Measurements from ENCODE around the gene SH3RF2. TPM values are rescaled to one million over a fixed set of nuclear protein-coding genes. Genes with fewer than 3 reads are reported as not detected.

SH3RF2 gene
- total and polyA plus RNA-seq, 2 donors (not counting 3 experiments of a cell fraction or from before 2014, with no cell fraction given): 0.54 to 0.84 TPM

DNA sequence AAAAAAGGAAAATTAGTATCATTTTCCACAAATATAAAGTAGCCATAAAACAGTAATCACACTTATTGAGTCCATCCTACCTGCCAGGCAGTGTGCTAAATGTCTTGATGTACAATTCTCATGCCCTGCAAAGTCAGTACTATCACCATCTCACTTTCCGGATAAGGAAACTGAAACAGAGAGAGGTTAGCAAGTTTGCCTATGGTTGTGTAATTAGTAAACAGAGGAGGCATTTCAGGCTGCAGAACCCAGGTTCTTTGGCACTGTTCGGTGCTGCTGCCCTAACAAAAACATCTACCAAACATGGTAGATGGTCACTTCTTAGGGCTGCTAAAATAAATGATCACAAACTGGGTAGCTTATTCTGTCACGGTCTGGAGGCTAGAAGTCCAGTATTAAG is 146.4 kb downstream of the SH3RF2 start:
- H3K27me3 ChIP-seq (ENCODE audit: control insufficient read depth in 2 of 2, insufficient read depth in 2 of 2, low read length in 2 of 2): peaks cover 0 to 6% of the 10 kb centered on the region in 2 experiments
- dilution Hi-C loops (cut with MboI; ENCODE audit: extremely low pct_ligation_motif_present, low sequenced_read_pairs): no loop called here
- H3K4me1 ChIP-seq (ENCODE audit: control insufficient read depth, extremely low read depth, insufficient read depth, low read length): no peaks in the 10 kb centered on the region
- BruUV-seq (replicated peaks): no TSS peak
- H3K36me3 ChIP-seq (ENCODE audit: control insufficient read depth in 2 of 2, extremely low read depth in 1 of 2, insufficient read depth in 2 of 2, low read length in 2 of 2): no peaks in the 10 kb centered on the region
- H3K4me3 ChIP-seq (replicated peaks in 1 of 3; ENCODE audit: insufficient read depth in 1 of 3, low read depth in 1 of 3, low read length in 3 of 3): no peak overlapping the region
- DNase-seq (ENCODE audit: low read depth, low spot score) (no peak), FAIRE-seq (no peak)
- H3K79me2 ChIP-seq (ENCODE audit: control insufficient read depth, insufficient read depth, low read length): no peaks in the 10 kb centered on the region
- H3K9me3 ChIP-seq (replicated peaks; ENCODE audit: control insufficient read depth, insufficient read depth, low read length): no peaks in the 10 kb centered on the region
- TF ChIP-seq JUN (IDR thresholded peaks at IDR 0.05; ENCODE audit: borderline replicate concordance, insufficient read depth, insufficient read length, low read depth) (no peak), FOS (IDR thresholded peaks at IDR 0.05; ENCODE audit: borderline replicate concordance, insufficient read depth, low read length) (no peak), EZH2 (IDR thresholded peaks at IDR 0.05; ENCODE audit: borderline replicate concordance, low read depth, low read length, severe bottlenecking) (no peak), MYC (IDR thresholded peaks at IDR 0.05; ENCODE audit: low read depth, low read length) (no peak), POLR2AphosphoS5 (IDR thresholded peaks at IDR 0.05; ENCODE audit: insufficient read depth, low read depth, low read length) (no peak), POLR2A (IDR thresholded peaks at IDR 0.05; ENCODE audit: low read depth, low read length) (no peak), GATA2 (IDR thresholded peaks at IDR 0.05; ENCODE audit: insufficient read depth, insufficient read length, low read depth, low read length) (no peak)
- TF ChIP-seq, protein P1, sequence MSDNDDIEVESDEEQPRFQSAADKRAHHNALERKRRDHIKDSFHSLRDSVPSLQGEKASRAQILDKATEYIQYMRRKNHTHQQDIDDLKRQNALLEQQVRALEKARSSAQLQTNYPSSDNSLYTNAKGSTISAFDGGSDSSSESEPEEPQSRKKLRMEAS (IDR thresholded peaks at IDR 0.05; ENCODE audit: insufficient read depth, insufficient read length): no peak
- TF ChIP-seq, protein P2, sequence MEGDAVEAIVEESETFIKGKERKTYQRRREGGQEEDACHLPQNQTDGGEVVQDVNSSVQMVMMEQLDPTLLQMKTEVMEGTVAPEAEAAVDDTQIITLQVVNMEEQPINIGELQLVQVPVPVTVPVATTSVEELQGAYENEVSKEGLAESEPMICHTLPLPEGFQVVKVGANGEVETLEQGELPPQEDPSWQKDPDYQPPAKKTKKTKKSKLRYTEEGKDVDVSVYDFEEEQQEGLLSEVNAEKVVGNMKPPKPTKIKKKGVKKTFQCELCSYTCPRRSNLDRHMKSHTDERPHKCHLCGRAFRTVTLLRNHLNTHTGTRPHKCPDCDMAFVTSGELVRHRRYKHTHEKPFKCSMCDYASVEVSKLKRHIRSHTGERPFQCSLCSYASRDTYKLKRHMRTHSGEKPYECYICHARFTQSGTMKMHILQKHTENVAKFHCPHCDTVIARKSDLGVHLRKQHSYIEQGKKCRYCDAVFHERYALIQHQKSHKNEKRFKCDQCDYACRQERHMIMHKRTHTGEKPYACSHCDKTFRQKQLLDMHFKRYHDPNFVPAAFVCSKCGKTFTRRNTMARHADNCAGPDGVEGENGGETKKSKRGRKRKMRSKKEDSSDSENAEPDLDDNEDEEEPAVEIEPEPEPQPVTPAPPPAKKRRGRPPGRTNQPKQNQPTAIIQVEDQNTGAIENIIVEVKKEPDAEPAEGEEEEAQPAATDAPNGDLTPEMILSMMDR (IDR thresholded peaks at IDR 0.05; ENCODE audit: extremely low read depth in 1 of 2, insufficient read depth in 1 of 2, low read depth in 1 of 2, low read length in 2 of 2): no peak
- no peak overlapping the region for H2AFZ ChIP-seq (ENCODE audit: low read depth, low read length)
- H3K9ac ChIP-seq (replicated peaks; ENCODE audit: extremely low read depth, insufficient read depth, low read length): no peak overlapping the region
- intact Hi-C loops (cut with micrococcal nuclease): no loop called here
- ChIA-PET CTCF (no interaction called here), POLR2A (no interaction called here)
- H3K4me2 ChIP-seq (ENCODE audit: insufficient read depth, low read length): no peak overlapping the region
- no peak overlapping the region for H3K27ac ChIP-seq (ENCODE audit: insufficient read depth, low read depth, low read length)
- H3K9me1 ChIP-seq (replicated peaks; ENCODE audit: control insufficient read depth, extremely low read depth, insufficient read depth, low read length): no peaks in the 10 kb centered on the region
- H4K20me1 ChIP-seq (replicated peaks; ENCODE audit: control insufficient read depth, extremely low read depth, insufficient read depth, low read length): no peaks in the 10 kb centered on the region
